Stimulated activated CD4-positive, alpha-beta T cell treated with anti-CD3 and anti-CD28 coated beads, TNF-alpha, amount 100 ng/mL, for 48 hours (primary cell): ENCODE results near the gene CARD10.

ENCODE experiments used
- DNase-seq, 3 donors: peaks; one replicate each; pipeline ENCODE4 v3.0.0-alpha.2; 2020; ENCODE audit warnings: low read depth in 3 of 3

CARD10 gene

DNA sequence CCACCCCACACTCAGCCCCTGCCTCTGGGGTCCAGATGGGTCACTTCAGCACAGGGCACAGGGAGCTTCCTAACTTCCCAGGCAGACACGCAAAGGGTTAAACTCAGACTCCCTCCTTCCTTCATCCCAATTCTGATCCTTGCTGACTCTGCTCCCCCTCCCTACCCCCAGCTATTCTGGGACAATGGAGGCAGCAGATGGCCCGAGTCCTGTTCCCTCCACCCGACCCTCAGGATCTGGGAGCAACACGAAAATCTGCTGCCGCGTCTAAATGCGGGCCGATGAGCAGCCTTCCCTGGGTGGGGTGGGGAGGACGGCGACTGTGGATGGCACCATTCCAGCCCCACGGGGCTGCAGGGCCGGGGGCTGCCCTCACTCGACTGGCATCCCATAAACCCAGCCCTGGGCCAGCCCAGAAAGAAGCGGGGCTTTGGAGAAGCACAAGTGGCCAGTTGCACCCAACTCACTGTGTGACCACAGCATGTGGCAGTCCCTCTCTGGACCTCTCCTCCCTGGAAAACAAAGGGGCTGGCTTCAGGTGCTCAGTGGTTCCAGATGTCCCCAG is 51.7 kb downstream of the CARD10 start:
- DNase-seq, result no peak

DNA sequence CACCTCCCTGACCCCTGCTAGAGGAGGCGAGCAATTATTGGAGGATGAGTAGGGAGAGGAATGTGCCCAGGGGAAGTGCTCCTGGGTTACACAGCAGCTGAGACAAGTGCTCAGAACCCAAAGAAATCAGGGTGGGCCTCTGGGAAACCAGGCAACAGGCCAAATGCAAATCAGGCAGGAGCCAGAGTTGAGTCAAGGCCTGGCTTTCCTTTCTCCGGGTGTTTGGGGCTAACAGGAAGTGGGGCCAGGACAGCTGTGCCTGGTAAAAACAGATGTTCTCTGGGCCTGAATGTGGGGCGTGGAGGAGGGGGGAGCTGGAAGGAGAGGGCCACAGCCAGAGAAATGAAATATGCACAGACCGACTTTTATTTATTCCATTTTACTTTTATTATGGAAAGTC is 55.0 kb downstream of the CARD10 start:
- no peak for DNase-seq

DNA sequence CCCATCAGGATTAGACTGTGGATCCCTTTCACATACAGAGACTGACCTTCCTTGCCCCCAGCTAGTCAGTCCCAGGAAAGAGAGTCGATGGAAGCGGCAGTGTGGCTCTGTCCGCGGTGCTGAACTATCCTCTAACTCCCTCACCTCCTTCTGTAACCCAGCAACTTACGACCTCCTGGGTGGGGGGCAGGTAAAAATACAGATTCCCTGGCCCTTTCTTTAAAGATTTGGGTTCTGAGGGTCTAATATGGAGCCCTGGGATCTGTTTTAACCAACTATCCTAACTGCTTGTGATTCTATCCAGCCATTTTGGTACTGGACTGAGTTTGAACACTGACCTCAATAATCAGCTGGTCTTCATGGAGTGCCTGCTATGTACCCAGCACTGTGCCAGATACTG is 56.2 kb downstream of the CARD10 start:
- no peak for DNase-seq

DNA sequence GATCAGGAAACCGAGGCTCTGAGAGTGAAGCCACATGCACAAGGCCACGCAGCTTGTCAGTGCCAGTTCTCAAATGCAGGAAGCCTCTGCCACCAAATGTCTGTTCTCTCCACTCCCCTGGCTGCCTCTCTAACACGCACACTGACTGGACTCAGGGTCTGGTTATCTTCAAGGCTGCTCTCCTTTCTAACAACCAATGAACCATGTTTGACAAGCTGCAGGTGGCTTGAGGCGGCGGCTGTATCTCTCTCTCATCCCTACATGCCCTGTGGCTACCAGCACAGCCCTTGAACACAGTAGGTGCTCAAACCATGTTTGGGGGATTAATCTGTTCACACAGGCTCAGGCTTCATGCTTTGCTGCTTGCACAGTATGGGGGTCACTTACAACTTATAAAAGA is 56.8 kb downstream of the CARD10 start:
- DNase-seq, result no peak

DNA sequence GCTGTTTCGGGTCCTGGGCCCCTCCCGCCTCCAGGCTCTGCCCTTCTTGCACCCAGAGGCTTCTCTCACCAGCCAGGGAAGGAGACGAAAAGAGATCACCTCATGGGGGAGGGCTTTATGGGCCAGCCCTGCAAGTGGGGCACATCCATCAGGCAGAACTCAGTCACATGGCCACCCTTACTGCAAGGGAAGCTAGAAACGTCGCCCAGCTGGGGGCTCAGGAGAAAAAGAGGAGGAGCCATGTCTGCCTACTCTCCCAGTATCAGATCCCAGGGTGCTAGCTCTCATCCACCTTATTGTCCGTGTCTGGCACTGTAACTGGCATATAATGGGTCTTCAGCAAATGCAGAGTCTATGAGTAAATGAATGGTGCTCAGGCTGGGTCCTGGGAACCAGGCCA is 57.3 kb downstream of the CARD10 start:
- DNase-seq, result no peak

DNA sequence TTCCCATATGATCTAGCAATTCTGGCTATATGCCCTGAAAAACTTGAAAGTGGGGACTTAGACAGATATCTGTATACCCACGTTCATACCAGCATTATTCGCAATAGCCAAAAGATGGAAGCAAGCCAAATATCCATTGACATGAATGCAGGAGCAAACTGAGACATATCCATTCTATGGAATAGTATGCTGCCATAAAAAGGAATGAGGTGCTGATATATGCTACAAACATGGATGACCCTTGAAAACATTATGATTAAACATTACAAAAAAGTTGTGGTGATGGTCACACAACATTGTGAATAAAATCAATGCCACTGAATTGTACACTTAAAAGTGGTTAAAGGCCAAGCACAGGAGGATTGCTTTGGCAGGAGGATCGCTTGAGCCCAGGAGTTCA is 58.5 kb downstream of the CARD10 start:
- DNase-seq, result no peak

DNA sequence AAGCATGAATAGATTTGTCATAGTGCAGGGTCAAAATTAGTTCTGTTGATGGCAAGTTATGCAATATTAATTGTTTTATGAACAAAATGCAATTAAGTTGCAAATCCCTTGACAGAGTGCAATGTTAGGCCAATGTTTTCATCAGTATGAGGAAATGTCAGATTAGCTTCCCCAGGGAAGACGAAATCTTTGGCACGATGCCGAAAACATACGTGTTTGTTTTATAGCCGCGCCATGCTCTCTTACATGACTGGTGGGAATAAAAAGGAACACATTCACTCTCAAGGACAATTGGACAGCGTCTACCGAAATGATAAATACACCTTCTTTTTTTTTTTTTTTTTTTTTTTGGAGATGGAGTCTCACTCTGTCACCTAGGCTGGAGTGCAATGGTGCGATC is 60.0 kb downstream of the CARD10 start:
- DNase-seq, result no peak

DNA sequence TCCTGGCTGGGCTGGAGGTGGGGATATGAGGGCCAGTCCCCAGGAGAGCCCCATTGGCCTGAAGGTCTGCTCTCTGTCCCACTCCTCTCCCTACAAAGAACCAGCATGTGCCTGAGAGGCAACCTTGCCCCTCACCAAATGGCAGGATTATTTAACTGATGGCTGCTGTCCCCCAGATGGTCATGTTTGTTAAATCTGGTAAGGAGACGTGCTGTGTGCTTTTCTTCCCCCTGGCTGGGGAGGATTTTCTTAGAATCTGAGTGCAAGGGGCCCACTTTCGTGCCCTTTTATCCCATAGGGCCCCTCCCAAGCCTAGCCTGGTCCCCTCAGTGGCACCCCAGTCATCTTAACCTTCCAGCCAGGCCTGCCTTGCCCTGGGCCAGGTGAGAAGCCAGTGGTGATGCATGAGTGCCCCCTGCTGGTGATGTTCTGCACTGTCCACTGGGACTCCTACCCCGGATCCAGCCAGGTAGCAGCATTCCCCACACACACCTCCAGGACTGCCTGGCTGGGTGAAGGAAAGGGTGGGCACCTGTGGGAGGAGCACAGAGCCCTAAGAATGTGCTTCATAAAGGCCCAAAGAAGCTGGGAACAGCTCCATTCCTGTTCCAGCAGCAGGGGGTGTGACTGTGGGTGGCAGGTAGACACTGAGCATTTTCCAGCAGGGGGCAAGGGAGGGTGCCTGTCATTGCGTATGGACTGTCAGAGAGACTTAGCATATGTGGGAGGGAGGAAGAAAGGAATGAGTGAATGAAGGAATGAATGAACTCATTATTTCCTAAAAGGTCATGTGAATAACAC is 61.9 kb downstream of the CARD10 start:
- peak; percentile 66 to 86 (median 80) for DNase-seq

DNA sequence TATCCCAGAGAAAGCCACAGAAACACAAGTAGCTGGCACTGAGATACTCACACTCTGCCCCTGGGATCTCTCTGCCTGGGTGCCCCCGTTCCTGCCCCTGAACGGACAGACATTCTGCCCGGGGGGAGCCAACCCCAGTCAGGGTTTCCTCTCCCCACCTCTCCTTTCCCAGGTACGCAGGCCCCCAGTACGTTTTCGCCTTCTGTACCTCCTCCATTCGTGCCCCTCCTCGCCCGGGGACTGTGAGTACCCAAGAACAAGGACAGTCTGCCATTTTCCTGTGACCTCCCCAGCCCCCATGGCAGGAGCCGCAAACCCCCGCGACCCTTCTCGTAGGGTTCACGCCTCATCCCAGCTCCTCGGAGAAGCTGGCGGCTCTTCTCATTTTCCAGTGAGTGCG is 62.9 kb downstream of the CARD10 start:
- no peak for DNase-seq

DNA sequence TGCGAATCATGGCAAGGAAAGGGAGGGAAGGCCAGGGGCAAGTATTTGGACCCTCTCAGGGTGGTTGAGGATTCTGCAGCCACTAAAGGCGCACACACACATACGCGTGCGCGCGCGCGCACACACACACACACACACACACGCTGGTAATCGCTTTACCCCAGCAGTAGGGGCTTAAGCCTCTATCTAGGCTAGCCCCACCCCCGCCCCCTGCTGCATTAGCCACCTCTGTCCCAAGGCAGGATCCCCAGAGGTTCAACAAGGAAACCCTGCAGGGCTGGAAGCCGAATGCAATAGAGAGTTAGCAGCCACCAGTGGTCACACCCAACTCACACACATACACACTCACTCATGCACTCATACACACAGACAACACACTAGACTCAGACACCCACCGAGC is 63.3 kb downstream of the CARD10 start:
- DNase-seq, result no peak

DNA sequence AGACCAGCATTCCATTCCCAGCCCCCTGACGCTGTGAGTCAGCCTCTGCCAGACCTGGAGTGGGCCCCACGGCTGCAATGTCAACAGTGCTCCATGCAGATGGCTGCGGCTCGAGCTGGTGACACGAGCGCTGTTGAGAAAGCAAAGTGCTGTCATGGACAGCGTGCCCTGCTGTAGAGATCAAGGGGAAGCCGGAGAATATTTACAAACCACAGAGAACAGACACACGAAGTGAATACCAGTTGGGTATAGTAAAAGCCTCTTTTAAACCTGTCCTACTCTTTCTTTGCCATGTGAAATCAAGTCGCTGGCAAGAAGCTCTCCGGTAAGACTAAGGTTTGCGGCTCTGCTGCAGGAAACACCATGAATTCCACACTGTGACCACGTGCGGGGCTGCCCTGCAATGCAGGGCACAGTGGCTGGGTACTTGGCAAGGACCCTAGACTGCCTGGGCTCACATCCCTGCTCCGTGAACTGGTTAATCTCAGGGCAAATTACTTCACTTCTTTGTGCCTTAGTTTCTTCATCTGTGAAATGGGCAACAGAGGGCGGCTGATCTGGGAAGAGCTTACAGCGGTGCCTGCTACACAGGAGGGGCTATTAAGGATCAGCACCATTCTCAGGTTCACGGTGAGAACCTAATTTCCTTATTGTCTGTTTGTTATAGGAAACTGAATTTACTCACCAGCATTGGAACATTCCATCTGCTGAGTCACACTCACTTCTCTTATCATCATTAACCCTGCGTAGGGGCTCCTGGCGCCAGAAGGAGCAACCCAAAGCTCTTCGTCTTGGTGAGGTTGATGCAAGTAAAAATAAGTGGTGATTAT is 64.1 kb downstream of the CARD10 start:
- DNase-seq, result no peak

DNA sequence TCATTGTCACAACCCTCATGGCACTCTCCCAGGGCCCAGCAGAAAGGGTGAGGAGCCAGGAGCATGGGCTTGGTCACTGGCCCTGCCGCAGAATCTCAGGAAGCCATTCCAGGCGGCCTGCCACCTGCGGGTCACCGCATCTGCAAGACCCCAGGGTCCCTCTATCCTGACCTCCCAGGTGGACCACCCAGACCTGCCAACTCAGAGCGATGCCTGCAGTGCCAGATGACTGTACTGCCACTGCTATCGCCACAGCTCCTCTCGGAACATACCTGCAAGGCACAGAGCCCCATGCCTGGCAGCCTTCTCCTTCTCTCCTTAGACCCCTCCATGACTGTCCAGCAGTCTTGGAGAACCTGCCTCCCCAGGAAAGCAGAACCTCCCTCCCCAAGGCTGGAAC is 65.5 kb downstream of the CARD10 start:
- no peak for DNase-seq

DNA sequence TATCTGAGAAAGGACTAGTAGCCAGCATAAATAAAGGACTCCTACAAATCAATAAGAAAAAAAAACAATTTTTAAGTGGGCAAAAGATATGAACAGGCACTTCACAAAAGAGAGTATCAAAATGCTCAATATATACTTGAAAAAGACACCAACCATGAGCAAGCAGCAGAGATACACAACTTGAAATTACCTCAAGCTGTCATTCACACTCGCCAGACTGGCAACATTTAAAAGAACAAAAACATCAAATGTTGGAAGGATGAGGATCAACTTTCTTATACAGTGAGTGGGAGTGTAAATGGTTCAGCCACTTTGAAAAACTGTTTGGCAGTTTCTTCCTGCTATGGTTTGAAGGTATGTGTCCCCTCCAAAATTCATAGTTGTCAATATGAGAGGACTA is 68.0 kb downstream of the CARD10 start:
- DNase-seq, result no peak

DNA sequence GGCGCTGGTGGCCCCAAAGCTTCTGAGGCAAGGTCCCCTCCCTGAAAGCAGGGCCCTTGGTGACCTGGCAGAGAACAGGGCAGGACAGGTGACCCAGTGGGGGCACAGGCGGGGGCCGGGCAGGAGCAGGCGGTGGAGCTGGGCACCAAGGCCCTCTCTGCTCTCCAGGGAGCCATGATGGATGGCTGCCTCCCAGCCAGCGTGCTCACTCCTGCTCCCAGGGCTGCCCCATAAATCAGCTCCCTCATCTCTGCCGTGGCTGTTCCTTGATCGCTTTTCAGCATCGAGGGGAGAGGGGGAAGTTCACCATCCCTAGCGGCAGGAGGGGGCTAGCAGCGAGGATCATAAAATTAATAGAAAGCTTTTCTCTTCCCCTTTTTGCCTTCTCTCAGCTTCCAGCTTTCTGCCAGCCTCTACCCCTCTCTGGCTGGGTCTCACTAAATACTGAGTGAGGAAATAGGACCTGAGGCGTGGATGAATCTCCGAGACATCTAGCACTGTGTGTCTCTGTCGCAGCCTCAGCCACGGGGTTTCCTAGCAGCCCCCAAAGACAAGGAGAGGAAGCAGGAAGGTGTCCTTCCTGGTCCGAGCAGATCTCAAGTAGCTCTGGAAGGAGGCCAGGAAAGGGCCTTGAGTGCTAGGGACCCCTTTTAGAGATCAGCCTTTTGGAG is 69.7 kb downstream of the CARD10 start:
- DNase-seq, result no peak

DNA sequence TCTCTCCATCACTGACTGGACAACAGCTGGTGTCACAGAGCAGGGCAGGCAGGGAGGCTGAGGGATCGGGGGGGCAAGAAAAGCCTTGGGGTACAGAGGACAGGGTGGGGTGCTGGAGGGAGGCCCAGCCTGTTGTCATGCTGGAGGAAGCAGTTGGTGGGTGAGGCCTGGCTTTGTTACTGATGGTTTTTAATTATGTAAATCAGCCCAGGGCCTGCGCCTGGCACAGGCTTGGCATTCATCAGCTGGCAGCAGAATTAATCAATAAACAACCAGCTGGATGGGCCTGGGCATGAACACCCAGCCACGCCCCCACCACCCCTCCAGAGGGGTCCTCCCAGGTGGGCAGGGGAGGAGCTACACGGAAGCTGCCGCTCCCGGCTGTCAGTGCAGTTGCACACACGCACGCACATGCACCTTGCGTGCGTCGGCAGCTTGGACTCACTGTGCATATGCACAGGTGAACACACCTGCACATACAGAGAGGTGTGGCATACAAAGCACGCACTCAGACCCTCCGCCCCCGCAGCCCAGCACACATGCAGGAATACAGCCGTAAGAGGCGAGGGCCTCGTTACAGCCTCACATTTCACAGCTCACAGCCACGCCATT is 70.6 kb downstream of the CARD10 start:
- DNase-seq, result no peak

DNA sequence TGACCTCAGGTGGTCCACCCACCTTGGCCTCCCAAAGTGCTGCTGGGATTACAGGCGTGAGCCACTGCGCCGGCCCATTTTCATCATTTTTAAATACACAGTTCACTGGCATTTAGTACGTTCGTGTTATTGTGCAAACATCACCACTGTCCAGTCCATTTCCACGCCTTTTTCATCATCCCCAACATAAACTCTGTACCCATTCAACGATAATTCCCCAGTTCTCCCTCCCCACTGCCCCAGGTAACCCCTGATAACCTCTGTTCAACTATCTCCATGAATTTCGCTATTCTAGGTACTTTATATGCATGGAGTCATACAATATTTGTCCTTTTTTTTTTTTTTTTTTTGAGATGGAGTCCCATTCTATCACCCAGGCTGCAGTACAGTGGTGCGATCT is 73.7 kb downstream of the CARD10 start:
- DNase-seq, result no peak

DNA sequence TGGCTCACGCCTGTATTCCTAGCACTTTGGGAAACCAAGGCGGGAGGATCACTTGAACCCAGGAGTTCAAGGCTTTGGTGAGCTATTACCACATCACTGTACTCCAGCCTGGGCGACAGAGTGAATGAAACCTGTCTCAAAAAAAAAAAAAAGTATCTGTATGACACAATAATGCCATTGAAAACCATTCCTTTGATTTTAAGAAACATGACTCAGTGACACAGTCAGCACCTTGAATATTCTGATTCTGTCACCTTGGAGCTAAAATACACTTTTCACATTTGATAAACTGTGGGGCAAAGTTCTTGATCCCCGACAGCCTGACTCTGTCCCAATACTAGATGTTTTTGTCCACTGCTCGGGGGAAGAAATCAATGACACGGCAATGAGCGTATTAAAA is 75.2 kb downstream of the CARD10 start:
- no peak for DNase-seq

DNA sequence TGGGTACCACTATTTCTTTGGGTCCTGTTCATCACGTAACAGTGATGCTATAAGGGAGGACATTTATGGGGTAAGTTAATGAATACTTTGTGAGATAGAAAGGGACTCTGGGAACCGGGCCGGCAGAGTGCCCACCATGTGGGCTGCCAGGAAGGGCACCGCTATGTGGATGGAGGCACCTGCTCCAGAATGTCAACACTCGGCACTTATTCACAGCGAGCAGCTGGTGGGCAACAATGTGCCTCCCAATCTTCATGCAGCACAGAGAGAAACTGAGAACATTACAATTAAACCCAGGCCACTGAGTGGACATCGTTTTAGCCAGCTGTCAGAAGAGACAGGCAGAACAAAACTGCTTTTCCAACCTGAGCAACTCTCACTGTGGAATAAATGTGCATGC is 76.1 kb downstream of the CARD10 start:
- no peak for DNase-seq

DNA sequence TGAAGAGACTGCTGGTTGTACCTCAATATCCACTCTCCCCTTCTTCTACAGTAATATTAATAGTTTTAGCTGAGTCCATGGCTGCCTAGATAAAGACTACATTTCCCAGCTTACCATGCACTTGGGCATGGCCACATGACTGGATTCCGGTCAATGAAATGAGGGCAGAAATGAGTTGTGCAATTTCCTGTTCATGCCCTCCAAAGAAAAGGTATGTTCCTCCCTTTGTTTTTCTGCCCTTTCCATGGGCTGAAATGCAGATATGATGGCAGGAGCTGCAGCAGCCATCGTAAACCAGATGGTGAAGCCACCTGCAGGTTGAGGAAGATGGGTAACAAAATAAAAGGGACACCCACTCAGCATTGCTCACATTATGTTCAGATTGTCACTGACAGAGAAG is 76.7 kb downstream of the CARD10 start:
- DNase-seq, result no peak

DNA sequence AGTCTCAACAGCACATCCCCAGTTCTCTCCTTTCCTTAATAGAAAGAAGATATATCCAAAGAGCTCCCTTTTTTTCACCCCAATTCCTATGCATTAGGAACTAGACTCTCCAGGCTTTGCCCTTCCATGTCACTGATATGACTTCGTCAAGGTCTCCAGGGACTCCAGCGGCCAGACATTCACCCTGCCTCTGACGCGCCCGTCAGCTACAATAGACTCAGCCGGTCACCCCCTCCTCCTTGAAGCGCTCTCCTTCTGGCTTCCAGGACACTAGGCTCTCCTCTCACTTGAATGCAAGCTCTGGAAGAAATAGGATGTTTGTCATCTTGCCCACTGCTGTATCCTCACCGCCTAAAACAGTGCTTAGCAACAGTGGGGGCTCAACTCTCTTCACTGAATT is 77.1 kb downstream of the CARD10 start:
- DNase-seq, result no peak

DNA sequence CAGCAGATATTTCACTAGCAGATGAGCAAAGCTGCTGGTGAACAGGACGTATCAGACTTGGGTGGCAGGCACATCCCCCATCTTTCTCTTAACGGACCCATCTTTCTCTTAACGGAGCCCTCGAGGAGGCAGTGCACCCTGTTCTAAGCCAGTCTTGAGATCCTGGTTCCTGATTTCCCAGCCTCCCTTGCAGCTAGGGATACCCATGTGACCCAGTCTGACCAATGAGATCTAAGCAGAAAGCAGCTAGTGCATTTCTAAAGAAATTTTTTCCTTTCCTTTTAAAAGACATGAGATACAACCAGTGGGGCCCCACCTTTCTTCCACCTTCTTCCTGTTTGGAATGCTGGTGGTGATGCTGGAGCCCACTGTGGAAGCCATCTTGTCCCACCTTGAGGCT is 78.3 kb downstream of the CARD10 start:
- no peak for DNase-seq
